ENCODE data around the gene IRAK2.

DNA sequence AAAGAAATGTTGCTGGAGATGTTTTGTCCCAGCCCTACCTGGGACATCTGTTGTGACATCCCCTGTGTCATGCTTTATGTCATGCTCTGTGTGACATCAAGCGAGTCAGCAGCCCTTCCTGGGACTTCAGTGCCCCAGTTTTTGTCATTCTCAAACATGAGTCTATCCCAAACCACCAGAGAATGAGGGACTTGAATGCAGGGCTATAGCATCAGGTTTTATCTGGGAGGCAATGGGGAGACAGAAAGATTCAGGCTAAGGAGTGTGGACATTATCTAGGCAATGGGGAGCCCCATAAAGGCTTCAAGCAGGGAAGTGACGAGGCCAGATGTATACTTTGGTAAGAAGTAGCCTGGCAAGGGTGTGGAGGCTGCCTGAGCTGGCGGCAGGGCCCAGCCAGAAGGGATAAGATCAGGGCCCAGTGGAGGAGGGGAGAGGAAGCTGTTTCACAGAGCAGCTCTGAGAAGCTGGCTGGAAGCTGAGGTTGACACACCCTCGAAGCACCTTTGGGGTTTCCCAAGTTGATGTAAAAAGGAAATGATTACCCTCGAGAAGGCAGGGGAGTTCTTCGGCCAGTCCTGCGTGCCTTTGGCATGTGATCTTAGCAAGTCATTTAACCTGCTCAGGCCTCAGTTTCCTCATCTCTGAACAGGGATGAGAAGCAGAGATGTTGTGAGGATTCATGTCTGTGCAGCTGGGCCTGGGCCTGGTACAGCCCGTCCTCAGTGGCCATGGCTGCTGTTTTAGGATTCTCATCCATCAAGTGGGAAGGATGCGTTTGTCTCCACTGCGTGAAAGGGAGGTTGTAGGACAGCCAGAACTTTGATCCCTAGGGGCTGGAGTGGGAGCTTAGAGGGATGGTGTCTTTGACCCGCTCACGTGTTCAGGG, 34.3 kb downstream of the IRAK2 start:
- TF ChIP-seq, protein P1, sequence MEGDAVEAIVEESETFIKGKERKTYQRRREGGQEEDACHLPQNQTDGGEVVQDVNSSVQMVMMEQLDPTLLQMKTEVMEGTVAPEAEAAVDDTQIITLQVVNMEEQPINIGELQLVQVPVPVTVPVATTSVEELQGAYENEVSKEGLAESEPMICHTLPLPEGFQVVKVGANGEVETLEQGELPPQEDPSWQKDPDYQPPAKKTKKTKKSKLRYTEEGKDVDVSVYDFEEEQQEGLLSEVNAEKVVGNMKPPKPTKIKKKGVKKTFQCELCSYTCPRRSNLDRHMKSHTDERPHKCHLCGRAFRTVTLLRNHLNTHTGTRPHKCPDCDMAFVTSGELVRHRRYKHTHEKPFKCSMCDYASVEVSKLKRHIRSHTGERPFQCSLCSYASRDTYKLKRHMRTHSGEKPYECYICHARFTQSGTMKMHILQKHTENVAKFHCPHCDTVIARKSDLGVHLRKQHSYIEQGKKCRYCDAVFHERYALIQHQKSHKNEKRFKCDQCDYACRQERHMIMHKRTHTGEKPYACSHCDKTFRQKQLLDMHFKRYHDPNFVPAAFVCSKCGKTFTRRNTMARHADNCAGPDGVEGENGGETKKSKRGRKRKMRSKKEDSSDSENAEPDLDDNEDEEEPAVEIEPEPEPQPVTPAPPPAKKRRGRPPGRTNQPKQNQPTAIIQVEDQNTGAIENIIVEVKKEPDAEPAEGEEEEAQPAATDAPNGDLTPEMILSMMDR (IDR thresholded peaks at IDR 0.05), result no peak
- no peak for TF ChIP-seq POLR2AphosphoS5 (IDR thresholded peaks at IDR 0.05)
- no peak for TF ChIP-seq EP300 (IDR thresholded peaks at IDR 0.05)
- no peak for TF ChIP-seq POLR2A (IDR thresholded peaks at IDR 0.05)
